ENCODE measurements around the gene CPEB4. TPM values are rescaled to one million over a fixed set of nuclear protein-coding genes. Genes with fewer than 3 reads are reported as not detected.

CPEB4 gene
- total and polyA plus RNA-seq, 10 of the 15 experiments (the other 5 are each of a cell fraction or from before 2014, with no cell fraction given) = 6.9 to 33.1 (median 20.4) TPM

DNA sequence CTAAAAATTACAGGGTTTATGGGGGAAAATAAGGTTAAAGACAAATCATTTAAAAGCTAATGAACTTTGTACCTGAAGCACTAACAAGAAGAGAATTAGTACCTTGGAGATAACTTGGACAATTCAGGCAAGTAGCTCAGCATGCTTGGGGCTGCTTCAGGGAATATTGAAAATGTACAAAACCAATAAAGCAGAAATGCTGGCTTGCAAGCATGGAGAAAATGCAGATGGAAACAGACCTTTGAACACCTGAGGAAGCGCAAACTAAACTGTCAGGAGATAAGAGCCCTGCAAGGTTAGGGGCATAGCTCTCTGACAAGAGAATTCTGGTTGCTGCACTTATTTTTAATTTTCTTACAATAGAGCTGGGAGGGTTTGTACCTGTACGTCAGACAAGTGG, 58.2 kb downstream of the CPEB4 start:
- no peaks in the 10 kb centered on the region for H4K20me1 ChIP-seq (ENCODE audit: control insufficient read depth, insufficient read depth)
- peaks cover 10 to 28% of the 10 kb centered on the region in 2 experiments for H3K36me3 ChIP-seq (ENCODE audit: control insufficient read depth in 2 of 2, insufficient read depth in 2 of 2, low read length in 1 of 2)
- no peak overlapping the region for H3K27ac ChIP-seq (ENCODE audit: control insufficient read depth, insufficient read depth)
- no peaks in the 10 kb centered on the region for H3K4me1 ChIP-seq (ENCODE audit: control insufficient read depth, insufficient read depth, low read length)
- FAIRE-seq = no peak
- H3K9me3 ChIP-seq (replicated peaks; ENCODE audit: control insufficient read depth, insufficient read depth, low read length) = no peaks in the 10 kb centered on the region
- DNase-seq (ENCODE audit: low read depth, low spot score) = no peak
- no peak for ATAC-seq
- SMC1A ChIA-PET (ENCODE audit: uncharacterized antibody, unreplicated experiment) = interaction anchor here (0.7 to 4.4 kb wide), 9 partner anchors 9 to 698 kb away, joined by 3 to 28 read pairs (median 4); no protein-coding TSS in a partner anchor
- RAD21 ChIA-PET (ENCODE audit: unreplicated experiment) = interaction anchor here (1.4 kb wide), 1 partner anchor 21 kb away, joined by 6 read pairs; no protein-coding TSS in a partner anchor
- H3K4me2 ChIP-seq (ENCODE audit: control insufficient read depth, insufficient read depth) = no peak overlapping the region
- no peak overlapping the region for H3K4me3 ChIP-seq
- no TSS peak for BruUV-seq (replicated peaks)
- no peak overlapping the region for H2AFZ ChIP-seq (ENCODE audit: control insufficient read depth, low read depth, low read length)
- CTCF ChIA-PET = interaction anchor here (0.6 to 1.8 kb wide), 6 partner anchors 11 to 369 kb away, joined by 3 to 9 read pairs (median 3); no protein-coding TSS in a partner anchor
- POLR2A ChIA-PET = interaction anchor here (0.5 to 0.9 kb wide), 2 partner anchors 61 to 309 kb away, joined by 3 to 4 read pairs; no protein-coding TSS in a partner anchor
- WGBS (ENCODE audit: insufficient coverage, insufficient replicate concordance, low lambda C conversion rate, missing lambda C conversion rate) = 96% methylated on average over 2 of the region's 2 CpGs
- intact Hi-C loops (cut with micrococcal nuclease; ENCODE audit: unreplicated experiment) (no loop called here), in situ Hi-C loops (cut with MboI) (no loop called here)
- no peaks in the 10 kb centered on the region for H3K79me2 ChIP-seq (ENCODE audit: control insufficient read depth, insufficient read depth, low read length)
- no peaks in the 10 kb centered on the region for H3K27me3 ChIP-seq (replicated peaks in 1 of 2; ENCODE audit: control insufficient read depth in 2 of 2, insufficient read depth in 2 of 2, low read length in 1 of 2)
- H3K9ac ChIP-seq (ENCODE audit: control insufficient read depth, insufficient read depth, low read length) = no peak overlapping the region
- TF ChIP-seq, protein P1, sequence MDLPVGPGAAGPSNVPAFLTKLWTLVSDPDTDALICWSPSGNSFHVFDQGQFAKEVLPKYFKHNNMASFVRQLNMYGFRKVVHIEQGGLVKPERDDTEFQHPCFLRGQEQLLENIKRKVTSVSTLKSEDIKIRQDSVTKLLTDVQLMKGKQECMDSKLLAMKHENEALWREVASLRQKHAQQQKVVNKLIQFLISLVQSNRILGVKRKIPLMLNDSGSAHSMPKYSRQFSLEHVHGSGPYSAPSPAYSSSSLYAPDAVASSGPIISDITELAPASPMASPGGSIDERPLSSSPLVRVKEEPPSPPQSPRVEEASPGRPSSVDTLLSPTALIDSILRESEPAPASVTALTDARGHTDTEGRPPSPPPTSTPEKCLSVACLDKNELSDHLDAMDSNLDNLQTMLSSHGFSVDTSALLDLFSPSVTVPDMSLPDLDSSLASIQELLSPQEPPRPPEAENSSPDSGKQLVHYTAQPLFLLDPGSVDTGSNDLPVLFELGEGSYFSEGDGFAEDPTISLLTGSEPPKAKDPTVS (IDR thresholded peaks at IDR 0.05; ENCODE audit: low read depth, low read length) = no peak
- TF ChIP-seq CHD4 (IDR thresholded peaks at IDR 0.05) = no peak
- TF ChIP-seq ZNF24 (IDR thresholded peaks at IDR 0.05) = no peak
- no peak for TF ChIP-seq FOXK2 (IDR thresholded peaks at IDR 0.05)
- no peak for TF ChIP-seq YBX1 (IDR thresholded peaks at IDR 0.05)
- TF ChIP-seq NFYA (IDR thresholded peaks at IDR 0.05; ENCODE audit: borderline replicate concordance, low read depth, low read length) = no peak
- TF ChIP-seq, protein P2, sequence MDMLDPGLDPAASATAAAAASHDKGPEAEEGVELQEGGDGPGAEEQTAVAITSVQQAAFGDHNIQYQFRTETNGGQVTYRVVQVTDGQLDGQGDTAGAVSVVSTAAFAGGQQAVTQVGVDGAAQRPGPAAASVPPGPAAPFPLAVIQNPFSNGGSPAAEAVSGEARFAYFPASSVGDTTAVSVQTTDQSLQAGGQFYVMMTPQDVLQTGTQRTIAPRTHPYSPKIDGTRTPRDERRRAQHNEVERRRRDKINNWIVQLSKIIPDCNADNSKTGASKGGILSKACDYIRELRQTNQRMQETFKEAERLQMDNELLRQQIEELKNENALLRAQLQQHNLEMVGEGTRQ (IDR thresholded peaks at IDR 0.05; ENCODE audit: borderline replicate concordance, low read depth, low read length) = no peak
- TF ChIP-seq SMAD5 (IDR thresholded peaks at IDR 0.05; ENCODE audit: low read depth) = no peak
- no peak for TF ChIP-seq SUPT20H (IDR thresholded peaks at IDR 0.05; ENCODE audit: borderline replicate concordance, control insufficient read depth, low read depth, low read length)
- no peak for TF ChIP-seq SRF (IDR thresholded peaks at IDR 0.05; ENCODE audit: low read depth in 2 of 2, low read length in 2 of 2)
- TF ChIP-seq, protein P3, sequence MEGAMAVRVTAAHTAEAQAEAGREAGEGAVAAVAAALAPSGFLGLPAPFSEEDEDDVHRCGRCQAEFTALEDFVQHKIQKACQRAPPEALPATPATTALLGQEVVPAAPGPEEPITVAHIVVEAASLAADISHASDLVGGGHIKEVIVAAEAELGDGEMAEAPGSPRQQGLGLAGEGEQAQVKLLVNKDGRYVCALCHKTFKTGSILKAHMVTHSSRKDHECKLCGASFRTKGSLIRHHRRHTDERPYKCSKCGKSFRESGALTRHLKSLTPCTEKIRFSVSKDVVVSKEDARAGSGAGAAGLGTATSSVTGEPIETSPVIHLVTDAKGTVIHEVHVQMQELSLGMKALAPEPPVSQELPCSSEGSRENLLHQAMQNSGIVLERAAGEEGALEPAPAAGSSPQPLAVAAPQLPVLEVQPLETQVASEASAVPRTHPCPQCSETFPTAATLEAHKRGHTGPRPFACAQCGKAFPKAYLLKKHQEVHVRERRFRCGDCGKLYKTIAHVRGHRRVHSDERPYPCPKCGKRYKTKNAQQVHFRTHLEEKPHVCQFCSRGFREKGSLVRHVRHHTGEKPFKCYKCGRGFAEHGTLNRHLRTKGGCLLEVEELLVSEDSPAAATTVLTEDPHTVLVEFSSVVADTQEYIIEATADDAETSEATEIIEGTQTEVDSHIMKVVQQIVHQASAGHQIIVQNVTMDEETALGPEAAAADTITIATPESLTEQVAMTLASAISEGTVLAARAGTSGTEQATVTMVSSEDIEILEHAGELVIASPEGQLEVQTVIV (IDR thresholded peaks at IDR 0.05; ENCODE audit: borderline replicate concordance, partially characterized antibody) = no peak
- TF ChIP-seq, protein P4, sequence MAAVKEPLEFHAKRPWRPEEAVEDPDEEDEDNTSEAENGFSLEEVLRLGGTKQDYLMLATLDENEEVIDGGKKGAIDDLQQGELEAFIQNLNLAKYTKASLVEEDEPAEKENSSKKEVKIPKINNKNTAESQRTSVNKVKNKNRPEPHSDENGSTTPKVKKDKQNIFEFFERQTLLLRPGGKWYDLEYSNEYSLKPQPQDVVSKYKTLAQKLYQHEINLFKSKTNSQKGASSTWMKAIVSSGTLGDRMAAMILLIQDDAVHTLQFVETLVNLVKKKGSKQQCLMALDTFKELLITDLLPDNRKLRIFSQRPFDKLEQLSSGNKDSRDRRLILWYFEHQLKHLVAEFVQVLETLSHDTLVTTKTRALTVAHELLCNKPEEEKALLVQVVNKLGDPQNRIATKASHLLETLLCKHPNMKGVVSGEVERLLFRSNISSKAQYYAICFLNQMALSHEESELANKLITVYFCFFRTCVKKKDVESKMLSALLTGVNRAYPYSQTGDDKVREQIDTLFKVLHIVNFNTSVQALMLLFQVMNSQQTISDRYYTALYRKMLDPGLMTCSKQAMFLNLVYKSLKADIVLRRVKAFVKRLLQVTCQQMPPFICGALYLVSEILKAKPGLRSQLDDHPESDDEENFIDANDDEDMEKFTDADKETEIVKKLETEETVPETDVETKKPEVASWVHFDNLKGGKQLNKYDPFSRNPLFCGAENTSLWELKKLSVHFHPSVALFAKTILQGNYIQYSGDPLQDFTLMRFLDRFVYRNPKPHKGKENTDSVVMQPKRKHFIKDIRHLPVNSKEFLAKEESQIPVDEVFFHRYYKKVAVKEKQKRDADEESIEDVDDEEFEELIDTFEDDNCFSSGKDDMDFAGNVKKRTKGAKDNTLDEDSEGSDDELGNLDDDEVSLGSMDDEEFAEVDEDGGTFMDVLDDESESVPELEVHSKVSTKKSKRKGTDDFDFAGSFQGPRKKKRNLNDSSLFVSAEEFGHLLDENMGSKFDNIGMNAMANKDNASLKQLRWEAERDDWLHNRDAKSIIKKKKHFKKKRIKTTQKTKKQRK (IDR thresholded peaks at IDR 0.05; ENCODE audit: low read depth, low read length) = no peak
